SU-DHL-6 (cell line): ENCODE data around the gene TMC1.

Experiments used
- H2AFZ ChIP-seq: fragments of 200-600 bp; sonication (generic); 2 replicates; pipeline ENCODE4 v1.6.1; 2014; ENCODE audit warnings: low read depth, mild to moderate bottlenecking, moderate library complexity, mixed read lengths, antibody characterized with exemption, low read length; ENCODE audit not compliant: severe bottlenecking
- H3F3A ChIP-seq: fragments of 200-600 bp; shearing (Covaris generic); 2 replicates; pipeline ENCODE4 v1.6.0; 2016; ENCODE audit warnings: antibody characterized with exemption, mild to moderate bottlenecking; ENCODE audit not compliant: insufficient read depth
- H3K27ac ChIP-seq: fragments of 200-600 bp; sonication (generic); 2 replicates; pipeline ENCODE4 v1.5.1; 2016; ENCODE audit warnings: low read depth, mild to moderate bottlenecking, low read length, moderate library complexity, mixed read lengths
- H3K27me3 ChIP-seq: fragments of 200-600 bp; sonication (generic), shearing (Covaris generic); 2 replicates; pipeline ENCODE4 v1.6.0; 2014; ENCODE audit warnings: mild to moderate bottlenecking, low read length
- H3K36me3 ChIP-seq: fragments of 200-600 bp; sonication (generic); 2 replicates; pipeline ENCODE4 v1.6.1; 2014; ENCODE audit warnings: mild to moderate bottlenecking, low read length, mixed read lengths
- H3K4me2 ChIP-seq: fragments of 300-600, 200-600 bp; shearing (Covaris generic), sonication (generic); 2 replicates; pipeline ENCODE4 v1.6.0; 2014; ENCODE audit warnings: low read length, low read depth, mild to moderate bottlenecking; ENCODE audit not compliant: poor library complexity, severe bottlenecking
- H3K4me3 ChIP-seq: fragments of 200-600 bp; sonication (generic); 2 replicates; pipeline ENCODE4 v1.5.1; 2014; ENCODE audit warnings: antibody characterized with exemption, low read length, mild to moderate bottlenecking, mixed read lengths; ENCODE audit not compliant: insufficient read depth, poor library complexity, severe bottlenecking
- H3K79me2 ChIP-seq: fragments of 200-600 bp; sonication (generic); 2 replicates; pipeline ENCODE4 v1.6.1; 2014; ENCODE audit warnings: mild to moderate bottlenecking, low read length, moderate library complexity; ENCODE audit not compliant: insufficient read depth
- H3K9ac ChIP-seq: fragments of 200-600 bp; sonication (generic); 2 replicates; pipeline ENCODE4 v1.7.0; 2014; ENCODE audit warnings: mild to moderate bottlenecking, low read length
- H3K9me2 ChIP-seq: fragments of 200-600 bp; sonication (generic); replicated peaks from 2 replicates; pipeline ENCODE4 v1.6.1; 2014; ENCODE audit warnings: low read length; ENCODE audit not compliant: insufficient read depth
- H3K9me3 ChIP-seq: fragments of 200-600 bp; sonication (generic); 2 replicates; pipeline ENCODE4 v1.6.1; 2014; ENCODE audit warnings: low read length, mixed read lengths; ENCODE audit not compliant: insufficient read depth
- H4K20me1 ChIP-seq: fragments of 200-600 bp; sonication (generic); 2 replicates; pipeline ENCODE4 v1.6.1; 2014; ENCODE audit warnings: low read depth, mild to moderate bottlenecking, antibody characterized with exemption, low read length, moderate library complexity, mixed read lengths
- EZH2phosphoT487 ChIP-seq: fragments of 200-600 bp; sonication (generic), shearing (Covaris generic); conservative IDR thresholded peaks from 2 replicates; pipeline ENCODE4 v1.6.1; 2018; ENCODE audit warnings: mild to moderate bottlenecking, antibody characterized with exemption, low read length, moderate library complexity, mixed read lengths
- TF ChIP-seq, protein P1 (sequence below): fragments of 200-600 bp; sonication (generic); IDR thresholded peaks from one replicate; pipeline ENCODE4 v1.5.1; 2017; ENCODE audit warnings: antibody characterized with exemption, mild to moderate bottlenecking, low read length, moderate library complexity; ENCODE audit not compliant: insufficient read depth, poor library complexity, severe bottlenecking

TMC1 gene

DNA sequence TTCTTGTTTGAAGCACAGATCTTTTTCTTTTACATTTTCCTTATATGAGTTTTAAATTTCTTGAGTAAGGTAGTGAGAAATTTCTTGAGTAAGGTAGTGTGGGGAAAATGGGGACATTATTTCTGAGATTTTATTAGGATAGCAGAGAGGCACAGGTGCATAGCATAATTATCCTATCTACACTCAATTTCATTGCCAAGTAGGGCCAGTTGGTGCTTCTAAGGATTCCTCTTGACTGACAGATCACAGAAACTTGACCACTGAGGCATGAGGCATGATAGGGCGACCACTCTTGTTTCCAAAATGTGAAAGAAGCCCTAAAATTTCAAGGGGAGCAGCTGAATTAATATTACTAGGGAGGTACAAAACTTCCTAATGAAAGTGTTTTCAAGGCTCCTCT, 31.4 kb upstream of the TMC1 start:
- Histone ChIP-seq H3F3A (no peaks in the 10 kb centered on the region), H3K27me3 (no peaks in the 10 kb centered on the region), H3K9me3 (no peaks in the 10 kb centered on the region), H3K9me2 (no peaks in the 10 kb centered on the region), H3K79me2 (no peaks in the 10 kb centered on the region), H3K4me2 (no peak overlapping the region), H2AFZ (no peak overlapping the region), H4K20me1 (no peaks in the 10 kb centered on the region), H3K27ac (no peak overlapping the region), H3K4me3 (no peak overlapping the region), H3K36me3 (no peaks in the 10 kb centered on the region), H3K9ac (no peak overlapping the region)
- TF ChIP-seq, protein P1, sequence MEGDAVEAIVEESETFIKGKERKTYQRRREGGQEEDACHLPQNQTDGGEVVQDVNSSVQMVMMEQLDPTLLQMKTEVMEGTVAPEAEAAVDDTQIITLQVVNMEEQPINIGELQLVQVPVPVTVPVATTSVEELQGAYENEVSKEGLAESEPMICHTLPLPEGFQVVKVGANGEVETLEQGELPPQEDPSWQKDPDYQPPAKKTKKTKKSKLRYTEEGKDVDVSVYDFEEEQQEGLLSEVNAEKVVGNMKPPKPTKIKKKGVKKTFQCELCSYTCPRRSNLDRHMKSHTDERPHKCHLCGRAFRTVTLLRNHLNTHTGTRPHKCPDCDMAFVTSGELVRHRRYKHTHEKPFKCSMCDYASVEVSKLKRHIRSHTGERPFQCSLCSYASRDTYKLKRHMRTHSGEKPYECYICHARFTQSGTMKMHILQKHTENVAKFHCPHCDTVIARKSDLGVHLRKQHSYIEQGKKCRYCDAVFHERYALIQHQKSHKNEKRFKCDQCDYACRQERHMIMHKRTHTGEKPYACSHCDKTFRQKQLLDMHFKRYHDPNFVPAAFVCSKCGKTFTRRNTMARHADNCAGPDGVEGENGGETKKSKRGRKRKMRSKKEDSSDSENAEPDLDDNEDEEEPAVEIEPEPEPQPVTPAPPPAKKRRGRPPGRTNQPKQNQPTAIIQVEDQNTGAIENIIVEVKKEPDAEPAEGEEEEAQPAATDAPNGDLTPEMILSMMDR = no peak
- no peak for TF ChIP-seq EZH2phosphoT487

DNA sequence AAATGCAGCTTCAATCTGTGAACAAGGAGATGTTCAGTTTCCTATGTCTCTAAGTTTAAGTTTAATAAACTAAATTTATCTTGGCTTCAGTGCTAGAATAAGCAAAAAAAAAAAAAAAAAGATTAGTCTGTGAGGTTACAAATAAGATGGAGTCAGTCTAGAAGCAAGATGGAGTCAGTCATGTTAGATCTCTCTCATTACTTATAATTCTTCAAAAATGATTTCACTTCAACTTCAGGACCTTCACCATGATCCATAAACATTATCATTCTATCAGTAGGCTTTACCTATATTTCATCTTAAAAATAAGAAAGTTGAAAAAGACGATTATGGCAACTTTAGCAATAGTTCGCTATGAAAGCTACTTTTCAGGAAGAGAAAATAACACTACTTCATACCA, 30.2 kb upstream of the TMC1 start:
- Histone ChIP-seq H3K27me3 (no peaks in the 10 kb centered on the region), H3K9me2 (no peaks in the 10 kb centered on the region), H2AFZ (no peak overlapping the region), H3K9ac (no peak overlapping the region), H4K20me1 (no peaks in the 10 kb centered on the region), H3K79me2 (no peaks in the 10 kb centered on the region), H3K9me3 (no peaks in the 10 kb centered on the region), H3K27ac (no peak overlapping the region), H3K4me2 (no peak overlapping the region), H3K36me3 (no peaks in the 10 kb centered on the region), H3K4me3 (no peak overlapping the region), H3F3A (no peaks in the 10 kb centered on the region)
- TF ChIP-seq, protein P1 = no peak
- no peak for TF ChIP-seq EZH2phosphoT487

DNA sequence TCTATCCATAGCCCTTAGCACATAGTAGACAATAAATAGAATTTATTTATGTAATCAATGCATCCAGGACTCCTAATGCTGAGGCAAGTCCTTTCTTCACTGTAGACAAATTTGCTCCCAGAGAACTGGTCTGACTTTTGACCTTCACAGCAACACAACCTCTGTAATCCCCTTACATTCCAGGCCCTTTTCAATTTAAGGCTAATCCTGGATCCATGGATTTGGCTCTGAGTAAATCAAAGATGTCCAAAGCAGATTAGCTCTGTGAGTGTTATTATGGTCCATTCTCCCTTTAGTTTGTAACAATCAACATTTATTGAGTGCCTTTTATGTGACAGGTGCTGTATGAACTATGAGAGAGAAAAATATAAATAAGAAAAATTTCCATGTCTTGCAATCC, 27.4 kb upstream of the TMC1 start:
- Histone ChIP-seq H3K4me3 (no peak overlapping the region), H3K27me3 (no peaks in the 10 kb centered on the region), H3K9me2 (no peaks in the 10 kb centered on the region), H2AFZ (no peak overlapping the region), H3K79me2 (no peaks in the 10 kb centered on the region), H3K4me2 (no peak overlapping the region), H3K9ac (no peak overlapping the region), H3K9me3 (no peaks in the 10 kb centered on the region), H3F3A (no peaks in the 10 kb centered on the region), H3K36me3 (no peaks in the 10 kb centered on the region), H3K27ac (no peak overlapping the region), H4K20me1 (no peaks in the 10 kb centered on the region)
- TF ChIP-seq, protein P1 = no peak
- no peak for TF ChIP-seq EZH2phosphoT487

DNA sequence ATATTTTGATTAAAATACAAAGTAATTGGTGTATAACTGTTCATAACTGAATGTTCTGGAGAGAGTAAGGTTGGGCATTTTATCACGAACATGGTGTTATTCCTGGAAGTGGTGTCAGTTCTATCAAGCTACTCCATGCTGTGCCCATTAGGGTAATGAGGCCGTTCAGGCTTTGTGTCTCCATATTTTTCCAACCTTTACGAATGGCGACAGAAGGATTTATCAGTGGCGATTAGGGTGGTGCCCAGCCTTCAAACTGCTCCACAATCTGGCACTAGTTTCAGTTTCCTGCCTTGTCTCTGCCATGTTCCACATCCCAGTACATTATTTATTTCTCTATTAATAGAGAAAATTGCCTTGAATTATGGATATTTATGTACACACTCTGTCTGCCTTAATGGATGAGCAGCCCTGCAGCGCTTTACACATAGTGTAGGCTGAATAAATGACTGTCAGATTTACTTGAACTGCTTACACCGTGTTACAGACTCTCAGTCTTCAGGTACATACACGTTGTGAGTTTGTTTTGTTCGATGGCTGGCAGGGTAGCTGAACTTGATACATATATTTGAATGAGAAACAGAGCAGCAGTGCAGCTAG, 23.9 kb upstream of the TMC1 start:
- H4K20me1 ChIP-seq = no peaks in the 10 kb centered on the region
- TF ChIP-seq, protein P1 = no peak
- TF ChIP-seq EZH2phosphoT487 = no peak

More for the DNA sequence above, 23.9 kb upstream of the TMC1 start:
- Histone ChIP-seq H3K9ac (no peak overlapping the region), H2AFZ (no peak overlapping the region), H3K9me2 (no peaks in the 10 kb centered on the region), H3K9me3 (no peaks in the 10 kb centered on the region), H3K36me3 (no peaks in the 10 kb centered on the region), H3K27ac (no peak overlapping the region), H3K4me3 (no peak overlapping the region), H3F3A (no peaks in the 10 kb centered on the region), H3K79me2 (no peaks in the 10 kb centered on the region), H3K4me2 (no peak overlapping the region), H3K27me3 (no peaks in the 10 kb centered on the region)
